HepG2 (cell line): Measurements from ENCODE around the gene CGA.

Experiments used
- ATF3 ChIP-seq: sonication (generic); formaldehyde crosslinking; IDR thresholded peaks from 2 replicates; pipeline ENCODE4 v1.4.0; 2020; ENCODE audit warnings: missing genetic modification reagents
- BHLHE40 ChIP-seq: IDR thresholded peaks from 2 replicates; pipeline ENCODE4 v1.6.1; 2011; ENCODE audit warnings: low read length, improper control_type of control experiment
- CREB1 ChIP-seq, 2 experiments: fragments of 450-650 bp in 1 of 2; IDR thresholded peaks; 2 replicates each; pipeline ENCODE4 v1.6.1; 2016 to 2017; ENCODE audit warnings: control low read depth in 1 of 2, mild to moderate bottlenecking in 1 of 2, missing compliant biosample characterization in 1 of 2, missing genetic modification characterization in 1 of 2
- CTCF ChIP-seq: sonication (generic); formaldehyde crosslinking; IDR thresholded peaks from 2 replicates; pipeline ENCODE4 v1.5.0; 2020; ENCODE audit warnings: mild to moderate bottlenecking, missing genetic modification reagents, moderate library complexity
- HIVEP1 ChIP-seq: sonication (generic); formaldehyde crosslinking; IDR thresholded peaks from 2 replicates; pipeline ENCODE4 v1.4.0; 2020; ENCODE audit warnings: mild to moderate bottlenecking, missing genetic modification reagents
- KAT2B ChIP-seq: fragments of 150-350 bp; IDR thresholded peaks from 2 replicates; pipeline ENCODE4 v1.6.1; 2014; ENCODE audit warnings: low read depth, low read length, borderline replicate concordance
- POLR2AphosphoS5 ChIP-seq: IDR thresholded peaks from 2 replicates; pipeline ENCODE4 v1.6.1; 2012; ENCODE audit warnings: low read depth, low read length
- RARG ChIP-seq: sonication (generic); formaldehyde crosslinking; IDR thresholded peaks from 2 replicates; pipeline ENCODE4 v1.4.0; 2020; ENCODE audit warnings: low read depth, mild to moderate bottlenecking, missing genetic modification reagents
- RFX5 ChIP-seq: IDR thresholded peaks from 2 replicates; pipeline ENCODE4 v1.6.1; 2011; ENCODE audit warnings: low read depth, low read length, improper control_type of control experiment
- SETDB1 ChIP-seq: sonication (generic); formaldehyde crosslinking; IDR thresholded peaks from 2 replicates; pipeline ENCODE4 v1.5.1; 2020; ENCODE audit warnings: missing genetic modification reagents, mild to moderate bottlenecking, borderline replicate concordance
- SIN3A ChIP-seq: IDR thresholded peaks from 2 replicates; pipeline ENCODE4 v1.6.1; 2011; ENCODE audit warnings: low read depth, mild to moderate bottlenecking, control low read depth, low read length, borderline replicate concordance
- ZNF274 ChIP-seq: sonication (generic); formaldehyde crosslinking; IDR thresholded peaks from 2 replicates; pipeline ENCODE4 v1.5.1; 2020; ENCODE audit warnings: mild to moderate bottlenecking, missing genetic modification reagents
- TF ChIP-seq, protein P1 (sequence below), 2 experiments: sonication (generic) in 1 of 2; formaldehyde crosslinking in 1 of 2; IDR thresholded peaks; 2 replicates each; pipeline versions ENCODE4 v1.5.1 to v1.6.1; 2011 to 2020; ENCODE audit warnings: borderline replicate concordance in 1 of 2, low read depth in 1 of 2, low read length in 1 of 2, mild to moderate bottlenecking in 1 of 2, missing genetic modification reagents in 1 of 2, moderate library complexity in 1 of 2
- TF ChIP-seq, protein P2 (sequence below): sonication (generic); formaldehyde crosslinking; IDR thresholded peaks from 2 replicates; pipeline ENCODE4 v1.4.0; 2020; ENCODE audit warnings: missing genetic modification reagents

- TF ChIP-seq, protein P1, sequence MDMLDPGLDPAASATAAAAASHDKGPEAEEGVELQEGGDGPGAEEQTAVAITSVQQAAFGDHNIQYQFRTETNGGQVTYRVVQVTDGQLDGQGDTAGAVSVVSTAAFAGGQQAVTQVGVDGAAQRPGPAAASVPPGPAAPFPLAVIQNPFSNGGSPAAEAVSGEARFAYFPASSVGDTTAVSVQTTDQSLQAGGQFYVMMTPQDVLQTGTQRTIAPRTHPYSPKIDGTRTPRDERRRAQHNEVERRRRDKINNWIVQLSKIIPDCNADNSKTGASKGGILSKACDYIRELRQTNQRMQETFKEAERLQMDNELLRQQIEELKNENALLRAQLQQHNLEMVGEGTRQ (IDR thresholded peaks at IDR 0.05; ENCODE audit: low read depth, low read length): no peak
- TF ChIP-seq, protein P1 (CRISPR knock-in tag; IDR thresholded peaks at IDR 0.05; ENCODE audit: borderline replicate concordance): no peak
- TF ChIP-seq BHLHE40 (no peak), HIVEP1 (CRISPR knock-in tag) (no peak), RARG (CRISPR knock-in tag) (no peak), RFX5 (no peak), KAT2B (no peak), ZNF274 (CRISPR knock-in tag) (no peak), SETDB1 (CRISPR knock-in tag) (no peak), CREB1 (IDR thresholded peaks at IDR 0.05) (no peak), CREB1 (CRISPR knock-in tag; IDR thresholded peaks at IDR 0.05) (no peak), POLR2AphosphoS5 (no peak), SIN3A (no peak), CTCF (CRISPR knock-in tag) (no peak), ATF3 (CRISPR knock-in tag) (no peak)
- TF ChIP-seq, protein P2, sequence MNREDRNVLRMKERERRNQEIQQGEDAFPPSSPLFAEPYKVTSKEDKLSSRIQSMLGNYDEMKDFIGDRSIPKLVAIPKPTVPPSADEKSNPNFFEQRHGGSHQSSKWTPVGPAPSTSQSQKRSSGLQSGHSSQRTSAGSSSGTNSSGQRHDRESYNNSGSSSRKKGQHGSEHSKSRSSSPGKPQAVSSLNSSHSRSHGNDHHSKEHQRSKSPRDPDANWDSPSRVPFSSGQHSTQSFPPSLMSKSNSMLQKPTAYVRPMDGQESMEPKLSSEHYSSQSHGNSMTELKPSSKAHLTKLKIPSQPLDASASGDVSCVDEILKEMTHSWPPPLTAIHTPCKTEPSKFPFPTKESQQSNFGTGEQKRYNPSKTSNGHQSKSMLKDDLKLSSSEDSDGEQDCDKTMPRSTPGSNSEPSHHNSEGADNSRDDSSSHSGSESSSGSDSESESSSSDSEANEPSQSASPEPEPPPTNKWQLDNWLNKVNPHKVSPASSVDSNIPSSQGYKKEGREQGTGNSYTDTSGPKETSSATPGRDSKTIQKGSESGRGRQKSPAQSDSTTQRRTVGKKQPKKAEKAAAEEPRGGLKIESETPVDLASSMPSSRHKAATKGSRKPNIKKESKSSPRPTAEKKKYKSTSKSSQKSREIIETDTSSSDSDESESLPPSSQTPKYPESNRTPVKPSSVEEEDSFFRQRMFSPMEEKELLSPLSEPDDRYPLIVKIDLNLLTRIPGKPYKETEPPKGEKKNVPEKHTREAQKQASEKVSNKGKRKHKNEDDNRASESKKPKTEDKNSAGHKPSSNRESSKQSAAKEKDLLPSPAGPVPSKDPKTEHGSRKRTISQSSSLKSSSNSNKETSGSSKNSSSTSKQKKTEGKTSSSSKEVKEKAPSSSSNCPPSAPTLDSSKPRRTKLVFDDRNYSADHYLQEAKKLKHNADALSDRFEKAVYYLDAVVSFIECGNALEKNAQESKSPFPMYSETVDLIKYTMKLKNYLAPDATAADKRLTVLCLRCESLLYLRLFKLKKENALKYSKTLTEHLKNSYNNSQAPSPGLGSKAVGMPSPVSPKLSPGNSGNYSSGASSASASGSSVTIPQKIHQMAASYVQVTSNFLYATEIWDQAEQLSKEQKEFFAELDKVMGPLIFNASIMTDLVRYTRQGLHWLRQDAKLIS (CRISPR knock-in tag): no peak
Measured at GRCh38 chr6:87088076-87088475, 6.8 kb downstream of the CGA start.
